ENCODE results near the gene TSHZ1.

Gene TSHZ1

DNA sequence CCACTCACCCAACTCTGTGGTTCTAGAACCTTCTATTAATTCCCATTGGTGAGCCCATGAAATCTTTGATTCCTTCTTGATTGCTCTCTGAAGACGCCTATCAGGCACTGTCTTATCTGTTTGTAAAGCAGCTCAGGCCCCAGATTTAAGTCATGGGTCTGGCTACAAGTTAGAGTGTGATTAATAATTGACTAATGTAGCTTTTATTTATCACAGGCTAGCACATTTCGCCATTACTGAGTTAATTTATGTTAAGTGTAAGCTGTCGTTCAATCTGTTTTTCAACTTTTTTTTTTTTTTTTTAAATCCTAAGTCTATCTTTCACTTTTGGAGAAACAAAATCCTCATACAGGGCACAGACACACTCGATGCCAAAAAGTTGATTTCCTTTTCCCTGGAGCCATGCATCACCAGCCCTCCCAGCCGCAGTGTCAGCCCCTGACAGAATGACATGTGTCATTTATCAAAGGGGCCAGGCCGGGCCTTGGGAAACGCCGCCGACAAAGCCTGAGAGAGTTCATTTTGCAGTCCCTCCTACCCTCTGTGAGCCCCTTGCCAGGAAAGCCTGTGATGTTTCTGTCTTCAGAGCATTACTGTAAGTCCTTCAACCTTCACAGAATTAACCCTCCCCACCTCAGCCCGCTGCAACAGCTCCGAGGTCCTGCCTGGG lies 15.8 kb downstream of the TSHZ1 start:
- H3K36me3 ChIP-seq (ENCODE audit: insufficient read depth, low read length): no peaks in the 10 kb centered on the region
- H3K9me3 ChIP-seq (ENCODE audit: low read length): no peaks in the 10 kb centered on the region
- H3K4me1 ChIP-seq (ENCODE audit: insufficient read depth, low read length): peaks cover 37% of the 10 kb centered on the region
- peak overlapping the region; percentile 28 for H3K4me3 ChIP-seq (ENCODE audit: low read length)
- H2AFZ ChIP-seq (ENCODE audit: low read depth, low read length): no peak overlapping the region
- no peaks in the 10 kb centered on the region for H3K27me3 ChIP-seq (ENCODE audit: insufficient read depth, low read length)

DNA sequence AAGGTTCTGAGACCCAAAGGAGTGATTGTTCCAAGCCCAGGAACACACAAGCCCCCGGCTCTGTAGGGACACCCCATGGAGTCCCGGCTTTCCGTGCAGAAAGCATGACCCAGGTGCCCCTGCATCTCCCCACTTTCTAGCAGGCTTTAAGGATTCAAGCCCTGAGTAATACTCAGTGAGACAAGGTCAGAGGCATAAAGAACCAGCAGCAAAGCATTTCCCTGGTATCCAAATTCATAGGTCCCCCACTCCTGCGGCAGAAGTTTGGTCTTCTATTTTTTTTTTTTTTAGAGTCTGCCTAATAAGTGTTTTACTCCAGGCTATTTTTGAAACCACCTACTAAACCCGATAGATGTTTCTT lies 16.3 kb downstream of the TSHZ1 start:
- Histone ChIP-seq H3K27me3 (ENCODE audit: insufficient read depth, low read length) (no peaks in the 10 kb centered on the region), H2AFZ (ENCODE audit: low read depth, low read length) (no peak overlapping the region), H3K9me3 (ENCODE audit: low read length) (no peaks in the 10 kb centered on the region), H3K36me3 (ENCODE audit: insufficient read depth, low read length) (no peaks in the 10 kb centered on the region), H3K4me3 (ENCODE audit: low read length) (peak overlapping the region; percentile 28), H3K4me1 (ENCODE audit: insufficient read depth, low read length) (peaks cover 37% of the 10 kb centered on the region)

DNA sequence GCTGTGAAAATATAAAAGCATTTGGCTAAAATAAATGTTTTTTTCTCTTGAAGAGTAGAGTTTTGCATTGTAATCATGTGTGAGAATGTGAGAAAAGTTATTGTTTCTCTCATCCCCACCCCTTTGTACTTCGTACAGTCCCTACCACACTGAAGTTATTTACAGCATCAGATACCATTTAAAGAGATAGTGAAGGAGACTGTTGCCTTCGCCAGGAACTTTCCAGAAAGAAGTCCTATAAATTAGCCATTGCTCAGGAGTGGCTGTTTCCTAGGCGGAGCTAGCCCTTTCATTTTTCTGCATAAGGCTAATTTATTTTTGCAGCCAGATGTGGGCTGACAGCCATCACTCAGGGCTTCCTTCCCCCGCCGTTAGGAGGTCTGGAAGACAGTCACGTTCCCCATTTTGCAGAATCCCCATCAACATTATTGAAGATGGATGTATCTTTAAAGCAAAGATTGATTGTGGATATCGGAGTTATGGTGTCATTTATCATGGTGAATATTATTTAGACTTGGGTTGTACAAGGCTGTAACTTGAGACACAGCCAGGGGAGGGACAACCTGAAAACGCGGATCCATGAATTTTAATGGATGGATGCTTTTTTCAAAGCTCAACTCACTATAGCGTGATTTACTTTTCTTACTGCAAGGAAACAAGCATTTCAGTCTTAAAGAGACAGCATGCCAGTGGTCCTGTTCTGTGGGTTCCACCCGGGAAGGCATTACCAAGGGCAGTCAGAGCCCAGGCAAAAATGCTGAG lies 17.1 kb downstream of the TSHZ1 start:
- H3K4me3 ChIP-seq (ENCODE audit: low read length): no peak overlapping the region
- H3K9me3 ChIP-seq (ENCODE audit: low read length): no peaks in the 10 kb centered on the region
- H2AFZ ChIP-seq (ENCODE audit: low read depth, low read length): no peak overlapping the region
- peaks cover 37% of the 10 kb centered on the region for H3K4me1 ChIP-seq (ENCODE audit: insufficient read depth, low read length)
- no peaks in the 10 kb centered on the region for H3K27me3 ChIP-seq (ENCODE audit: insufficient read depth, low read length)
- no peaks in the 10 kb centered on the region for H3K36me3 ChIP-seq (ENCODE audit: insufficient read depth, low read length)

DNA sequence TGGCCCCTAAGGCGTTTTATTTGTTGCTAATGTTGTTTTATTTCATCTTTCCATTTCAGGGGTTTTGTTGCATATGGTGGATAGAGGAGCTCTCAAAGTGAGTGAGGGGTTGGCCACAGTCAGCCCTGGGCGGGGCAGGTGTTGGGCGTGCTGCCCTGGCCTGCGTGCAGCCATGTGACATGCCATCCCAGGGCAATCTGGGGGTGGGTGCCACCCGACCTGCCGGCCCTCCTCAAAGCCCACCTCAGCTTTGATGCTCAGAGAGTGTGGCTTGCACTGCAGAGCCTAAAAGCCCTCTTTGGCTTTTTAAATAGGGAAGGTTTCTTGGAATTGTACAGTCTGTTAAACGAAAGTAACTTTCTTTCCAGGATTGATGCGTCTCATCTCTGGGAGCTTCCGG lies 18.4 kb downstream of the TSHZ1 start:
- H3K9me3 ChIP-seq (ENCODE audit: low read length): no peaks in the 10 kb centered on the region
- no peak overlapping the region for H2AFZ ChIP-seq (ENCODE audit: low read depth, low read length)
- no peak overlapping the region for H3K4me3 ChIP-seq (ENCODE audit: low read length)
- H3K27me3 ChIP-seq (ENCODE audit: insufficient read depth, low read length): no peaks in the 10 kb centered on the region
- peaks cover 29% of the 10 kb centered on the region for H3K4me1 ChIP-seq (ENCODE audit: insufficient read depth, low read length)
- no peaks in the 10 kb centered on the region for H3K36me3 ChIP-seq (ENCODE audit: insufficient read depth, low read length)

DNA sequence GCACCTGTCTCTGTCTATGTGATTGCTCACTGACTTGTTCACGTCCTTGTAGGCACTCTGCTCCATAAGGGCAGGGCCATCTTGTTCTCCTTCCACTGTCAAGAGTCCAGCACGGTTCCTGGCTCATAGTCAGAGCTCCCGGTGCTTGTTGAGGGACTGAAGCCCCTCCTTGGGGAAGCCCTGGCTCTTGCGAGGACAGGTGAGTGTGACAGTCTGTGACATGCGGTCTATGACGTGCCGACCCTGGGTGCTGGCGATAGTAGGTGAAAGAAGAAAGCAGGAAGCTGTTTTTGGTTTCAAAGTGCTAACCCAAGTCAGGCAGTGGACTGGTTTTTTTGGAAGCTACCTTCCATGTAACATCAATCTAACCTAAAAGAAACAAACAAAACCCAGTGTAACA lies 18.8 kb downstream of the TSHZ1 start:
- H3K4me3 ChIP-seq (ENCODE audit: low read length): no peak overlapping the region
- H2AFZ ChIP-seq (ENCODE audit: low read depth, low read length): no peak overlapping the region
- H3K9me3 ChIP-seq (ENCODE audit: low read length): no peaks in the 10 kb centered on the region
- no peaks in the 10 kb centered on the region for H3K36me3 ChIP-seq (ENCODE audit: insufficient read depth, low read length)
- peaks cover 27% of the 10 kb centered on the region for H3K4me1 ChIP-seq (ENCODE audit: insufficient read depth, low read length)
- H3K27me3 ChIP-seq (ENCODE audit: insufficient read depth, low read length): no peaks in the 10 kb centered on the region

DNA sequence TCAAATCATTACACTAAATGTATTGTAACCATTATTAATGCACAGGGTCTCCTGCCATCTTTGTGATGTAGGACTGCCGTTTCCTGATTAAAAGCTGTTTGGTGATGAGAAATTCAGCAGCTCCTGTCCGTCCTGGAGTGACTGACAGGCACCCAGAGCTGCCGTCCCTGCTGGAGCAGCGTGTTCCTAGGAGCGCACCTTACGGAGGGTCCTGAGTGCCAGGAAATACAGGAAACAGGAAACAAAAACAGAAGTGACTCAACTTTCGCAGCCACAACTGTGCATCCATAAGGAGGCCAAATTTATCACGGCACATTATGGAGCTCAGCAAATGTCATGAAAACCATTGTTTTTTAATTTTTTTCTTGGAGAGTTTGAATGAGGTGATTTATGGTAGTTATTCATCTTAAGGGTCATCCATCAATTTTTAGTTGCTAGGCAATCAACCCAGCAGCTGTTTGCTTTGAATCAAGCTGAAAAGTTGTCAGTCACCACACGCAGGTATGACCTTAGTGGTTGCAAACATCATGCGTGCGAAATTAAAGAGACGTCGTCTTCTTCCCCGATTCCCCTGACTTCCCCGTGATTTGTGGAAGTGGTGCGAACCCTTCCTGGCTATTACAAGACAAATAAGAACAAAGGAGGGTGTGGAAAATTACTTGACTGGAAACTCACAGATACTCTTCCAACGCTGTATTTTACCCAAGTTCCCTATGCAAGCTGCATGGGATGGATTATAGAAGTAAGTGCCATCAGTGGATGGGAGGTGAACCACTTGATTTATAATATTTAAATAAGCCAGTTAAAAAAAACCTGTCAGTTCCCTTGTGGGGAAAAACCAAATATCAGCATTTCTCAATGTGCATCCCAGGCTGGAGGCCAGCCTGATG lies 19.8 kb downstream of the TSHZ1 start:
- Histone ChIP-seq H3K4me1 (ENCODE audit: insufficient read depth, low read length) (peaks cover 26% of the 10 kb centered on the region), H3K4me3 (ENCODE audit: low read length) (no peak overlapping the region), H3K9me3 (ENCODE audit: low read length) (no peaks in the 10 kb centered on the region), H3K36me3 (ENCODE audit: insufficient read depth, low read length) (no peaks in the 10 kb centered on the region), H2AFZ (ENCODE audit: low read depth, low read length) (no peak overlapping the region), H3K27me3 (ENCODE audit: insufficient read depth, low read length) (no peaks in the 10 kb centered on the region)

DNA sequence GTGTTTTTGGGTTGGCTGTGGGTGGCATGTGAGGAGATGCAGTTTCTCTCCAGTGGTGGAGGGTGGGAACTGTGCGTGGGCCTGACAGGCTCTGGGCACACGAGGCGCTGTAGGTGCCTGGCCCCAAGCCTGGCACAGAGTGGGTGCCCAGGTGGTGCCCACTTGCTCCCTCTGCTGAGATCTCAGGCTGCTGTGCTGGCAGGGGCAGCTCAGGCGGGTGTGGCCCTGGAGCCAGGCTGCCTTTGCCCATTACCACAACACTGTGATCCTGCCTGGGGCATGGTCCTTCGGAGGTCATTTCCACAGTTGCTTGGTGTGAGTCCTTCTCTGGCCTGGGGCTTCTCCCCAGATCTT lies 20.4 kb downstream of the TSHZ1 start:
- H3K36me3 ChIP-seq (ENCODE audit: insufficient read depth, low read length): peaks cover 2% of the 10 kb centered on the region
- H3K4me1 ChIP-seq (ENCODE audit: insufficient read depth, low read length): peaks cover 24% of the 10 kb centered on the region
- no peaks in the 10 kb centered on the region for H3K9me3 ChIP-seq (ENCODE audit: low read length)
- no peaks in the 10 kb centered on the region for H3K27me3 ChIP-seq (ENCODE audit: insufficient read depth, low read length)
- no peak overlapping the region for H2AFZ ChIP-seq (ENCODE audit: low read depth, low read length)
- no peak overlapping the region for H3K4me3 ChIP-seq (ENCODE audit: low read length)

DNA sequence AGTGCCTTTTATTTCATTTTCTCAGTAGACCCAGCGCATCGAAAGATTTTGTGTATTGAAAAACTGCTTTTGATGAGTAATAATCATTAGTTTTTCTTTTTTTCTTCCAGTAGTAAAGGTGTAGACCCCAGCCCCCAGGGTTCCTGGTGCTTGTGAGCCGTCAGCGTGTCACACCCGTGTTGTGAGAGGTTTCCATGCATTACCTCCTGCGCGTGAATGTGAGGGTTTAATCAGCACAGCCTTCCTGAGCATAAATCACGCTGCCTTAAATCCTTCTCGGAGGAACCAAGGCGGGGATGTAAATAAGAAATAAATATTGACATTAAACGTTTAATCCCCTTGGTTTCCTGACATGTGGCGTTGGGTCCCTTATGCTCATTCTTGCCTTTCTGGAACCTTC lies 24.3 kb downstream of the TSHZ1 start:
- Histone ChIP-seq H3K4me1 (ENCODE audit: insufficient read depth, low read length) (no peaks in the 10 kb centered on the region), H3K9me3 (ENCODE audit: low read length) (no peaks in the 10 kb centered on the region), H3K4me3 (ENCODE audit: low read length) (no peak overlapping the region), H3K36me3 (ENCODE audit: insufficient read depth, low read length) (peaks cover 2% of the 10 kb centered on the region), H2AFZ (ENCODE audit: low read depth, low read length) (no peak overlapping the region), H3K27me3 (ENCODE audit: insufficient read depth, low read length) (no peaks in the 10 kb centered on the region)

DNA sequence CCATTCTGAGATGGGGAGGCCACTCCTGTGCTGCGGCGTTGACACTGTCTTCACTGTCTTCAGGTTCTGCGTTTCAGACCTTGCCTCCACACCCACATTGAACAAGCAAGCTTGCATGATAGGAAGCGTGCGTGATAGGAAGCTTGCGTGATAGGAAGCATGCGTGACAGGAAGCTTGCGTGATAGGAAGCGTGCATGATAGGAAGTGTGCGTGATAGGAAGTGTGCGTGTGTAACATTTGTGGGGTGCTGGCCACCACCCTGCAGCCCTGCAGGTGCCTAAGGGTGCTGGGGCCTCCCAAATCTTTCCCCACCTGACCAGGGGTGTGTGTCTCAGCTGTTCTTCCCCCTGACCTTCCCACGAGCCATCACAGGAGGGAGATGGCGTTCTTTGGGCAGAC lies 25.3 kb downstream of the TSHZ1 start:
- H3K4me3 ChIP-seq (ENCODE audit: low read length): no peak overlapping the region
- H3K27me3 ChIP-seq (ENCODE audit: insufficient read depth, low read length): no peaks in the 10 kb centered on the region
- no peaks in the 10 kb centered on the region for H3K4me1 ChIP-seq (ENCODE audit: insufficient read depth, low read length)
- peaks cover 2% of the 10 kb centered on the region for H3K36me3 ChIP-seq (ENCODE audit: insufficient read depth, low read length)
- H3K9me3 ChIP-seq (ENCODE audit: low read length): no peaks in the 10 kb centered on the region
- no peak overlapping the region for H2AFZ ChIP-seq (ENCODE audit: low read depth, low read length)

DNA sequence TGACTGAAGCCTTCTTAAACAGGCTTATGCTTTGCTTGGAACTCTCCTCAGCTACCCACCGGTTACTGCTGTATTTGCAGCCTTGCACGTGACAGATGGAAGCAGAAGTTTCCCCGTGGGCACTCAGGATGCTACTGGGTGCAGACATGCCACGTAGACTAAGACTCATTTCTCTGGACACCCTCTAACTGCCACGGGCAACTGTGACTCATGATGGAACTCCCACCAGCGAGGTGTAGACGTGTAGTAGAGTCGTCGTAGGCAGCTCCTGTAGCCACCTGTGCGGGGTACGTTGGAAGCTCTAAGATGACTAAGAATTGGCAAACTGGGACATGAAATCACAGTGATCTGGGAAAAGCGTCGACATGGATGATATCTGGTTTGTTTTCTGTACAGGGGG lies 27.5 kb downstream of the TSHZ1 start:
- no peaks in the 10 kb centered on the region for H3K27me3 ChIP-seq (ENCODE audit: insufficient read depth, low read length)
- H3K36me3 ChIP-seq (ENCODE audit: insufficient read depth, low read length): peaks cover 2% of the 10 kb centered on the region
- no peaks in the 10 kb centered on the region for H3K4me1 ChIP-seq (ENCODE audit: insufficient read depth, low read length)
- H2AFZ ChIP-seq (ENCODE audit: low read depth, low read length): no peak overlapping the region
- no peak overlapping the region for H3K4me3 ChIP-seq (ENCODE audit: low read length)
- peaks cover 2% of the 10 kb centered on the region for H3K9me3 ChIP-seq (ENCODE audit: low read length)

DNA sequence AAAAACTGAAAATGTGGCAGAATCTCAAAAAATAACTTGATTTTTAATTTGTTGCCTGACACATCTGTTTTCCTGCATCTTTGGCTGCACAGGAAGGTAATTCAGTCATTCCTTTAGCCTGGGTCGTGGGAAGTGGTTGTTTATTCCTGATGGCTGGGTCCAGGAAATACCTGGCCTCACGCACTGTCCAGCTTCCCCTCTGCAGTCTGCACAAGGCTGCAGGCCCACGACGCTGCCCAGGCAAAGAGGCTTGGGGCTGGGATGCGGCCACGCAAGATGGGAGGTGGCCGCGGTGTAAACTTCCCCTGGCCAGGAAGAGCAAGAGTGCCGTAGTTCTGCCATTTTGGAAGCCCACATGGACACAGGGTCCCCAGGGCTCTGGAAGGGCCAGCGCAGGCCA lies 28.2 kb downstream of the TSHZ1 start:
- Histone ChIP-seq H3K27me3 (ENCODE audit: insufficient read depth, low read length) (no peaks in the 10 kb centered on the region), H3K4me1 (ENCODE audit: insufficient read depth, low read length) (no peaks in the 10 kb centered on the region), H2AFZ (ENCODE audit: low read depth, low read length) (no peak overlapping the region), H3K4me3 (ENCODE audit: low read length) (no peak overlapping the region), H3K36me3 (ENCODE audit: insufficient read depth, low read length) (peaks cover 2% of the 10 kb centered on the region), H3K9me3 (ENCODE audit: low read length) (peaks cover 2% of the 10 kb centered on the region)

DNA sequence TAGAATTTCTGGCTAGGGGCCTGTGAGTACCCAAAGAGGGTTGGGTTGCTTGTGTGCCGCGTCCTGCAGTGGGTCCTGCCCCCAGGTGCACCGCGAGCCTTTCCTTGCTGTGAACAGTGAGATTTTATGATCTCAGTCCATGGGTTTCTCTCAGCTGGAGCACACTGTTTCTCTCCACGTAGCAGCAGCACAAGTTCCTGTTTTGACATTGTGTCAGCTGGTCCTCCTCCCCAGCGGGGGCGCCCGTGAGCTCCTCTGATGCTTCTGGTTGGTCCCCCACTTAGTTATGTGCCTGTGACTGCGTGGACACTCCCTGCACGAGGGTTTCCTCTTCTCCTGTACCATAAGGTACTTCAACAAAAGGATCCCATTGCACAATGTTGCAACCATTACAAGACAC lies 29.8 kb downstream of the TSHZ1 start:
- Histone ChIP-seq H3K27me3 (ENCODE audit: insufficient read depth, low read length) (no peaks in the 10 kb centered on the region), H2AFZ (ENCODE audit: low read depth, low read length) (no peak overlapping the region), H3K4me1 (ENCODE audit: insufficient read depth, low read length) (no peaks in the 10 kb centered on the region), H3K9me3 (ENCODE audit: low read length) (peaks cover 2% of the 10 kb centered on the region), H3K36me3 (ENCODE audit: insufficient read depth, low read length) (peaks cover 2% of the 10 kb centered on the region), H3K4me3 (ENCODE audit: low read length) (no peak overlapping the region)

DNA sequence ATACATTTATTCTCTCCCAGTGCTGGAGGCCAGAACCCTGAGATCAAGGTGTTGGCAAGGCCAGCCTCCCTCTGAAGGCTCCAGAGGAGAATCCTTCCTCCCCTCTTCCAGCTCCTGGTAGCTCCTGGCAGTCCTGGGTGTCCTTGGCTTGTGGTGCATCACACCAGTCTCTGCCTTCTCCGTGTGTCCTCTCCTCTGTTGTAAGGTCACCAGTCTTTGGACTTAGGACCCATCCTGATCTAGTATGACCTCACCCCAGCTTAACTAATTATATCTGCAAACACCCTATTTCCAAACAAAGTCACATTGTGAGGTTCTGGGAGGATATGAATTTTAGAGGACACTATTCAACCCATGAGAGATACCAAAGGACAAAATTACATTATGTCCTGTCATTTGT lies 31.1 kb downstream of the TSHZ1 start:
- no peaks in the 10 kb centered on the region for H3K27me3 ChIP-seq (ENCODE audit: insufficient read depth, low read length)
- no peaks in the 10 kb centered on the region for H3K36me3 ChIP-seq (ENCODE audit: insufficient read depth, low read length)
- H2AFZ ChIP-seq (ENCODE audit: low read depth, low read length): no peak overlapping the region
- H3K4me1 ChIP-seq (ENCODE audit: insufficient read depth, low read length): no peaks in the 10 kb centered on the region
- peaks cover 2% of the 10 kb centered on the region for H3K9me3 ChIP-seq (ENCODE audit: low read length)
- no peak overlapping the region for H3K4me3 ChIP-seq (ENCODE audit: low read length)
